GM18502 (cell line): ENCODE results near the gene LUC7L.
"Not testable (repeated sequence)": the region's sequence is repeated elsewhere in the genome, so short reads cannot be mapped to it uniquely, and the experiment has no call there.

Experiments used
- ATAC-seq: cut with Tn5 transposase; IDR thresholded peaks from one replicate; pipeline ENCODE4 v1.9.1; 2021; ENCODE audit warnings: mild to moderate bottlenecking; ENCODE audit not compliant: unreplicated experiment, poor library complexity

LUC7L gene

GRCh38 chr16:264440-264951 is 35.2 kb upstream of the LUC7L start:
- ATAC-seq = no peak

GRCh38 chr16:263944-264343 is 34.7 kb upstream of the LUC7L start:
- no peak for ATAC-seq

GRCh38 chr16:263182-263774 is 34.0 kb upstream of the LUC7L start:
- ATAC-seq = no peak

GRCh38 chr16:262121-262745 is 33.0 kb upstream of the LUC7L start:
- ATAC-seq = no peak

- no peak for ATAC-seq
These were observed 31.9 kb upstream of the LUC7L start for GRCh38 chr16:261031-261691.

DNA sequence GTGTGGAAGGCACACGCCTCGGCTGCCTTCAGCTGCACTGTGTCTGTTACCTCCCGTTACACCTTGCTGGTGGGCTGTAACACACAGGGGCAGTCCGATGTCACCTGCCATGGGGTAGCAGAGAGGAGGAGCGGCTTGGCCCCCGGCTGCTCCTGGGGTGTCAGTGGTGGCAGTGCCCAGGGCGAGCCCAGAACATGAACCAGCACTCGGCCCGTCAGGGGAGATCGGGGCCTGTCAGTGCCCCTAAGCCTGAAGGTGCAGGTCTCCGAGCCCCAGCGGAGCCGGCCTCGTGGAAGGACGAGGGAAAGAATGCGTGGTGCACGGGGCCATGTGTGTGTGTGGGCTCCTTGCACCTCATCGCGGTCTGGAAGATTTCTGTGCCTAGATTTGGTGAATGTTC is 31.1 kb upstream of the LUC7L start:
- ATAC-seq = no peak

GRCh38 chr16:259814-260253 is 30.6 kb upstream of the LUC7L start:
- ATAC-seq = no peak

DNA sequence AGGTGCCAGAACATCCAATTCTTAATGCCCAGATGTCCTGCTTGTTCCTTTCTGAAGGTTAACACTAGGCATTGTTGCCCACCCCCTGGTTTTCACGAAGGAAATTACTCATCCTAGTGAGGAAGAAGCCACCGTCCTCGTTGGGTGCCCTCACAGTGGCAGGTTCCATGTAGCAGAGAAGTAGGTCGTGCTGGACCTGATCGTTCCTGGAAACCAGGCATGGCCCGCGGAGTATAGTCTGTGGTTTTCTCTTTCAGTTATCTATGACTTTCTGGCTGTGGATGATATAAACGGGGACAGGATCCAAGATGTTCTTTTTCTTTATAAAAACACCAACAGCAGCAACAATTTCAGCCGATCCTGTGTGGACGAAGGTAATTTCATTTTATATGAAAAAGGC is 30.0 kb upstream of the LUC7L start:
- no peak for ATAC-seq

DNA sequence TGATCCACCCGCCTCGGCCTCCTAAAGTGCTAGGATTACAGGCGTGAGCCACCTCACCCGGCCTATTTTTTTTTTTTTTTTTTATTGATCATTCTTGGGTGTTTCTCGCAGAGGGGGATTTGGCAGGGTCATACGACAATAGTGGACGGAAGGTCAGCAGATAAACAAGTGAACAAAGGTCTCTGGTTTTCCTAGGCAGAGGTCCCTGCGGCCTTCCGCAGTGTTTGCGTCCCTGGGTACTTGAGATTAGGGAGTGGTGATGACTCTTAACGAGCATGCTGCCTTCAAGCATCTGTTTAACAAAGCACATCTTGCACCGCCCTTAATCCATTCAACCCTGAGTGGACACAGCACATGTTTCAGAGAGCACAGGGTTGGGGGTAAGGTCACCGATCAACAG is 28.8 kb upstream of the LUC7L start:
- ATAC-seq = not testable (repeated sequence)

GRCh38 chr16:255183-255582 is 25.9 kb upstream of the LUC7L start:
- ATAC-seq = no peak

DNA sequence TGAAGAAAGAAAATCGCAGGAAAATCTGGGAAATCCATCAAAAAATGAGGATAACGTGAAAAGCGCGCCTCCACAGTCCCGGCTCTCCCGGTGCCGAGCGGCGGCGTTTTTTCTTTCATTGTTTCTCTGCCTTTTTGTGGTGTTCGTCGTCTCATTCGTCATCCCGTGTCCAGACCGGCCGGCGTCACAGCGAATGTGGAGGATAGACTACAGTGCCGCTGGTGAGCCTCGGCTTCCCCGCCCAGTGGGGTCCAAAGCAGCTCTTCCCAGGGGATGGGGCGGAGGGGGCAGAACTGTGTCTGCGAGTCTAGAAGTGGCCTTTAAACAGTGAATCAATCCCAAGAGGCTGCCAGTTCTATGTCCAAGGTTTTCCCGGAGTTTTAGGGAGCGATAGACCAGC is 25.2 kb upstream of the LUC7L start:
- ATAC-seq = no peak

DNA sequence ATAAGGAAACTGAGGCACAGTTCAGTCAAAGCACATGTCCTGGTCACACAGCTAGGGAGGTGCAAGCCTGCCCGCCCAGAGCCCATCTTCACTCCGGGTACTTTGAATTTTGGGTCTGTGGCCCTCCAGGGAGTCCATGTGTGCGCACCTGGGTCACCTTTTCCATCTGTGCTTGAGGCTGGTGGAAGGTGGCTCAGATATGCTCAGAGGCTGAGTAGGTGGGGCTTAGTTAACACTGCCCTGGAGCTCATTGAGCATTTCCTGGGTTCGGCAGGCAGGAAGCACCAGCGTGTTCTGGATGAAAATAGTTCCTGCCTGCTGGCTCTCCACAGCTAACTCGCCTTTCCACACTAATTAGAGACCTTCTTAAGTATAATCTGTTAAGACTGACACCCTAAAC is 24.6 kb upstream of the LUC7L start:
- ATAC-seq = no peak

GRCh38 chr16:252366-253337 is 23.4 kb upstream of the LUC7L start:
- ATAC-seq = peak; percentile 48

- ATAC-seq = no peak
These were observed 20.2 kb upstream of the LUC7L start for GRCh38 chr16:249431-249830.

DNA sequence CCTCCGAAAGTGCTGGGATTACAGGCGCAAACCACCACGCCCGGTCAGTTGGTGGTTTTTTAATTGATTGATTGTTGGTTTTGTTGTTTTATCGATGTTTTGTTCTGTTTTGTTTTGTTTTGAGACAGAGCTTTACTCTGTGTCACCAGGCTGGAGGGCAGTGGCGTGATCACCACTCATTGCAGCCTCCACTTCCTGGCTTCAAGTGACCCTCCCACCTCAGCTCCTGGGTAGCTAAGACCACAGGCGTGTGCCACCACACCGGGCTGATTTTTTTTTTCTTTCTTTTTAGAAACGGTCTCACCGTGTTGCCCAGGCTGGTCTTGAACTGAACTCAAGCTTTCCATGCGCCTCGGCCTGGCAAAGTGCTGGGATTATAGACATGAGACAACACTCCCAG is 17.8 kb upstream of the LUC7L start:
- no peak for ATAC-seq

DNA sequence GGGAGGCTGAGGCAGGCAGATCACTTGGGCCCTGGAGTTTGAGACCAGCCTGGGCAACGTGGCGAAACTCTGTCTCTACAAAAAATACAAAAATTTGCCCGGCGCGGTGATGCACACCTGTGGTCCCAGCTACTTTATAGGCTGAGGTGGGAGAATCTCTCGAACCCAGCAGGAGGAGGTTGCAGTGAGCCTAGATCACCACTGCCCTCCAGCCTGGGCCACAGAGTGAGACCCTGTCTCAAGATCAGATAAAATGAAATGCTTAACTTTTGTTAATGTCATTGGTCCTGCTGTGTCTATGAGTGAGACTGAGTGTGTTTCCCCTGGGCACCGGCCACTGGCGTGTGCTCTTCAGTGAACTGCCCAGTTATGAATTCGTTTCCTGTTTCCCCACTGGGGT is 15.9 kb upstream of the LUC7L start:
- ATAC-seq = no peak

GRCh38 chr16:243348-243747 is 14.1 kb upstream of the LUC7L start:
- no peak for ATAC-seq

DNA sequence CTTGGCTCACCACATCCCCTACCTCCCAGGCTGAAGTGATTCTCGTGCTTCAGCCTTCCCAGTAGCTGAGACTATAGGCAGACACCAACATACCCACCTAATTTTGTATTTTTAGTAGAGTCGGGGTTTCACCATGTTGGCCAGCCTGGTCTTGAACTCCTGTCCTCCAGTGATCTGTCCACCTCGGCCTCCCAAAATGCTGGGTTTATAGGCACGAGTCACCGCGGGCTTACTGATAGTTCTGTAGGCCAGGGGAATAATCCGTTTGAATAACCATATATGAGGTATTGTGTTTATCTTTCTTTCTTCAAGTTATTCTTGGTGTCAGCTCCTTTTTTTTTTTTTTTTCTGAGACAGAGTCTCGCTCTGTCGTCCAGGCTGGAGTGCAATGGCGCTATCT is 13.0 kb upstream of the LUC7L start:
- no peak for ATAC-seq

- no peak for ATAC-seq
These were observed 11.3 kb upstream of the LUC7L start for GRCh38 chr16:240559-240958.

DNA sequence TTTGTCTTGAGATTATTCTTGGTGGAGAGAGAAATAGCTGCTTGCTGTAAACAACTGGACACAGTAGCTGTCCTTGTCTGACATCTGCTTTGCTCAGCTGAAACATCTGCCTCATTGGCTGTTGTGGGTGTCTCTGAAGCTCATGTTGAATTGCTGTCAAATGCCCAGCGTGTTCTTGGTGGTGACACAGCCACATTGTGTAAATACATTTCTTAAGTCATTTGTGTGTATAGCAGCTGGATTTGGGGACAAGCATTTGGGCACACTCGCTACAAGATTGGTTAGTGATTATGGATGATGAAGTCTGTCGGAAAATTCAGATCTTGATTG is 10.7 kb upstream of the LUC7L start:
- ATAC-seq = no peak
